ENCODE data around the gene TNS1.

Gene TNS1

GRCh38 chr2:217876253-217876570 is 126.6 kb downstream of the TNS1 start:
- no peaks in the 10 kb centered on the region for H3K9me3 ChIP-seq
- H3K36me3 ChIP-seq = no peaks in the 10 kb centered on the region
- no peaks in the 10 kb centered on the region for H3K27me3 ChIP-seq
- no peak overlapping the region for H3K4me3 ChIP-seq (ENCODE audit: low read depth in 1 of 2, low read length in 1 of 2)
- H3K4me1 ChIP-seq (ENCODE audit: control insufficient read depth in 1 of 2, insufficient read depth in 1 of 2, low read depth in 1 of 2, low read length in 1 of 2) = no peaks in the 10 kb centered on the region
- no peak for TF ChIP-seq CTCF (IDR thresholded peaks at IDR 0.05)
- H3K27ac ChIP-seq = no peak overlapping the region

- TF ChIP-seq CTCF (IDR thresholded peaks at IDR 0.05) = no peak
- no peaks in the 10 kb centered on the region for H3K36me3 ChIP-seq
- H3K27me3 ChIP-seq = no peaks in the 10 kb centered on the region
- H3K4me3 ChIP-seq (ENCODE audit: low read depth in 1 of 2, low read length in 1 of 2) = no peak overlapping the region
- H3K4me1 ChIP-seq (ENCODE audit: control insufficient read depth in 1 of 2, insufficient read depth in 1 of 2, low read depth in 1 of 2, low read length in 1 of 2) = no peaks in the 10 kb centered on the region
- H3K27ac ChIP-seq = no peak overlapping the region
- no peaks in the 10 kb centered on the region for H3K9me3 ChIP-seq
These were observed 127.1 kb downstream of the TNS1 start for GRCh38 chr2:217875556-217876252.

GRCh38 chr2:217875138-217875537 is 127.7 kb downstream of the TNS1 start:
- Histone ChIP-seq H3K4me1 (ENCODE audit: control insufficient read depth in 1 of 2, insufficient read depth in 1 of 2, low read depth in 1 of 2, low read length in 1 of 2) (no peaks in the 10 kb centered on the region), H3K27ac (no peak overlapping the region), H3K9me3 (no peaks in the 10 kb centered on the region), H3K27me3 (no peaks in the 10 kb centered on the region), H3K4me3 (ENCODE audit: low read depth in 1 of 2, low read length in 1 of 2) (no peak overlapping the region), H3K36me3 (no peaks in the 10 kb centered on the region)
- TF ChIP-seq CTCF (IDR thresholded peaks at IDR 0.05) = no peak

- Histone ChIP-seq H3K4me3 (ENCODE audit: low read depth in 1 of 2, low read length in 1 of 2) (no peak overlapping the region), H3K27ac (no peak overlapping the region), H3K9me3 (no peaks in the 10 kb centered on the region), H3K27me3 (no peaks in the 10 kb centered on the region), H3K36me3 (no peaks in the 10 kb centered on the region), H3K4me1 (ENCODE audit: control insufficient read depth in 1 of 2, insufficient read depth in 1 of 2, low read depth in 1 of 2, low read length in 1 of 2) (no peaks in the 10 kb centered on the region)
- no peak for TF ChIP-seq CTCF (IDR thresholded peaks at IDR 0.05)
These were observed 129.4 kb downstream of the TNS1 start for GRCh38 chr2:217873371-217873770.

- Histone ChIP-seq H3K4me1 (ENCODE audit: control insufficient read depth in 1 of 2, insufficient read depth in 1 of 2, low read depth in 1 of 2, low read length in 1 of 2) (no peaks in the 10 kb centered on the region), H3K27me3 (no peaks in the 10 kb centered on the region), H3K9me3 (no peaks in the 10 kb centered on the region), H3K36me3 (no peaks in the 10 kb centered on the region), H3K27ac (no peak overlapping the region), H3K4me3 (ENCODE audit: low read depth in 1 of 2, low read length in 1 of 2) (no peak overlapping the region)
- no peak for TF ChIP-seq CTCF (IDR thresholded peaks at IDR 0.05)
These were observed 130.5 kb downstream of the TNS1 start for GRCh38 chr2:217872319-217872718.

Measured in neutrophil (primary cell).